ENCODE results near the gene PRR15L. TPM values are rescaled to one million over a fixed set of nuclear protein-coding genes. Genes with fewer than 3 reads are reported as not detected.

Gene PRR15L
- total RNA-seq, 1 donor from 2014 or later, result not detected

DNA sequence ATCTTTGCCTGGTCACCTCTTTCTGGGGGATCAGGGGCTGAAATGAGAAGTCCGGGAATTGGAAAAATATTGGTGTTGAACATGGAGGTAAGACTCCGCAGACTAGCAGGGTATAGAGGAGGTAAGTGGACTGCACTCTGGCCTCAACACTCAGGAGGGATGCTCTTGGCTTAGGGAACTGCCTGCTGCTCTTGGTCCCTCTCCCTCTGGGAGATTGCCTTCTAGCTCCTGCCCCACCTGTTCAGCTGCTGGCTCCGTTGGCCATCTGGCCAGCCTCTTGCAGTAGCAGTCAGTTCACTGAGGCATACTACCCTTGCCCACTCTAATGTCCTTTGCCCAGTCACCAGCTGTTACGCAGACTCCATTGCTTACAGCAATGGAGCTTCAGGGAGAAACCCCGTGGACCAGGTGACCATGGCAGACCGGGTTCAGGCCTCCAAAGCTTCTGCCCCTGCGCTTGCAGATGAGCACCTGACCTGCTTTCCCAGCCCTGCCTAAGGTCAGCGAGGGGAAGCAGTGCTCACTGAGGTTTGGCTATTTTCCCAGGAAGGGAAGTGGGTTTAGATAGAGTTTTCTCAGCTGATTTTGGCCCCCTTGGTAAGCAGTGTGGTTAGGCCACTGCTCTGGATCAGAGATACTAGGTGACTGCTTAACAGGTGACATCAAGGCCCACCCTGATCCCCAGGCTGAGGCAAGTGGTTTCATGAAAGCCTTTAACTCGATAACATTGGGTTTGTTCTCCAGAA lies 25.1 kb upstream of the PRR15L start:
- H3K4me3 Mint-ChIP-seq (ENCODE audit: unreplicated experiment), result no peak overlapping the region
- no peaks in the 10 kb centered on the region for H3K9me3 Mint-ChIP-seq (ENCODE audit: unreplicated experiment)
- H3K27ac Mint-ChIP-seq (ENCODE audit: unreplicated experiment), result no peak overlapping the region
- H3K36me3 Mint-ChIP-seq (ENCODE audit: unreplicated experiment), result peaks cover 25% of the 10 kb centered on the region
- TF ChIP-seq CTCF (IDR thresholded peaks at IDR 0.05), result no peak
- DNase-seq (ENCODE audit: extremely low spot score, unreplicated experiment), result no peak
- H3K27me3 Mint-ChIP-seq (ENCODE audit: unreplicated experiment), result no peaks in the 10 kb centered on the region
- H3K4me1 Mint-ChIP-seq (ENCODE audit: unreplicated experiment), result peaks cover 11% of the 10 kb centered on the region

DNA sequence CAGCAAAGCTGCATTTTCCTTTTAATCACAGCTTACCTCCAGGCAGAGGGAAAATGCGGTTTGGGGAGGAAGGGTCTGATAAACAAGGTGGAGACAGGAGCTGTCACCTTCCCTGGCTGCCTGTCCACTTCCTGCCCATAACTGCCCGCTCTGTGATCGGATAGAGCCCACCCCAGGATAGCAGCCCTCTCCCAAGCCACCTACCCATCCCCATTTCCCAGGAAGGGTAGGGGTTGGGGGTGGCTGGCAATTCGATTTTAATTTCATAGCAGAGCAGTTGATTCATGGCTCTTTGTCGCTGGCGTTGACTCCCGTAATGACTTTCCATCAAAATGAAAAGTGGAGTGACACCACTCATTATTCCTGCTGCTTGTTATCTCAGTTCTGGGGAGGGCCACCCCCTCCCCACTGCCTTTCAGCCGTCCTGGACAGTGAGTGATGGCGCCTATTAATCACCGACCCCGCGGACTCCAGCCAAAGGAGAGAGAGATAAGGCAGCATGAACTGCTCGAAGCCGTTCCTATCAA lies 24.5 kb upstream of the PRR15L start:
- no peak for TF ChIP-seq CTCF (IDR thresholded peaks at IDR 0.05)
- no peaks in the 10 kb centered on the region for H3K27me3 Mint-ChIP-seq (ENCODE audit: unreplicated experiment)
- no peak overlapping the region for H3K4me3 Mint-ChIP-seq (ENCODE audit: unreplicated experiment)
- H3K27ac Mint-ChIP-seq (ENCODE audit: unreplicated experiment), result no peak overlapping the region
- H3K4me1 Mint-ChIP-seq (ENCODE audit: unreplicated experiment), result peaks cover 5% of the 10 kb centered on the region
- no peak for DNase-seq (ENCODE audit: extremely low spot score, unreplicated experiment)
- no peaks in the 10 kb centered on the region for H3K9me3 Mint-ChIP-seq (ENCODE audit: unreplicated experiment)
- peaks cover 30% of the 10 kb centered on the region for H3K36me3 Mint-ChIP-seq (ENCODE audit: unreplicated experiment)

GRCh38 chr17:47981462-47981861 lies 23.8 kb upstream of the PRR15L start:
- no peak overlapping the region for H3K27ac Mint-ChIP-seq (ENCODE audit: unreplicated experiment)
- peaks cover 34% of the 10 kb centered on the region for H3K36me3 Mint-ChIP-seq (ENCODE audit: unreplicated experiment)
- no peaks in the 10 kb centered on the region for H3K9me3 Mint-ChIP-seq (ENCODE audit: unreplicated experiment)
- no peaks in the 10 kb centered on the region for H3K27me3 Mint-ChIP-seq (ENCODE audit: unreplicated experiment)
- H3K4me1 Mint-ChIP-seq (ENCODE audit: unreplicated experiment), result no peaks in the 10 kb centered on the region
- no peak overlapping the region for H3K4me3 Mint-ChIP-seq (ENCODE audit: unreplicated experiment)
- no peak for TF ChIP-seq CTCF (IDR thresholded peaks at IDR 0.05)
- no peak for DNase-seq (ENCODE audit: extremely low spot score, unreplicated experiment)

DNA sequence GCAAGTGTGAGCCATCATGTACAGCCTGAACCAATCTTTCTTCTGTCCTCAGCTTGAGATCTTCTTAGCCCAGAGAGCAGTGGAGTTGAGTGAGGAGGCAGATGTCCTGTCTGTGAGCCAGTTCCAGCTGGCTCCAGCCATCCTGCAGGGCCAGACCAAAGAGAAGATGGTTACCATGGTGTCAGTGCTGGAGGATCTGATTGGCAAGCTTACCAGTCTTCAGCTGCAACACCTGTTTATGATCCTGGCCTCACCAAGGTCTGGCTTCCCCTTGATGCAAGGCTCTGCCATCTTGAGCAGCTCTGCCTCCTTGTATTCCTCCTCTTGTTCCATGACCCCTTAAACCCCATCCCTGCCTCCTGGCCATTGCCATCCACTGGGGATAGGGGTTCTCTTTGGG lies 22.9 kb upstream of the PRR15L start:
- H3K4me1 Mint-ChIP-seq (ENCODE audit: unreplicated experiment), result no peaks in the 10 kb centered on the region
- no peaks in the 10 kb centered on the region for H3K27me3 Mint-ChIP-seq (ENCODE audit: unreplicated experiment)
- H3K9me3 Mint-ChIP-seq (ENCODE audit: unreplicated experiment), result no peaks in the 10 kb centered on the region
- no peak for DNase-seq (ENCODE audit: extremely low spot score, unreplicated experiment)
- no peak overlapping the region for H3K27ac Mint-ChIP-seq (ENCODE audit: unreplicated experiment)
- H3K36me3 Mint-ChIP-seq (ENCODE audit: unreplicated experiment), result peaks cover 38% of the 10 kb centered on the region
- no peak for TF ChIP-seq CTCF (IDR thresholded peaks at IDR 0.05)
- H3K4me3 Mint-ChIP-seq (ENCODE audit: unreplicated experiment), result no peak overlapping the region

GRCh38 chr17:47978324-47978723 lies 20.6 kb upstream of the PRR15L start:
- H3K27ac Mint-ChIP-seq (ENCODE audit: unreplicated experiment), result no peak overlapping the region
- H3K4me3 Mint-ChIP-seq (ENCODE audit: unreplicated experiment), result no peak overlapping the region
- H3K9me3 Mint-ChIP-seq (ENCODE audit: unreplicated experiment), result no peaks in the 10 kb centered on the region
- H3K27me3 Mint-ChIP-seq (ENCODE audit: unreplicated experiment), result no peaks in the 10 kb centered on the region
- no peak for DNase-seq (ENCODE audit: extremely low spot score, unreplicated experiment)
- no peaks in the 10 kb centered on the region for H3K4me1 Mint-ChIP-seq (ENCODE audit: unreplicated experiment)
- peaks cover 43% of the 10 kb centered on the region for H3K36me3 Mint-ChIP-seq (ENCODE audit: unreplicated experiment)
- TF ChIP-seq CTCF (IDR thresholded peaks at IDR 0.05), result peak; percentile 87
